RWPE1 (cell line): ENCODE measurements around the gene THSD4.

Experiments
- CTCF ChIA-PET: fragments of 350-600 bp; sonication (Branson Sonifier 250); formaldehyde crosslinking; extraction: SDS; loops from one replicate; lab custom pipeline; 2021; lab: Yijun Ruan, JAX
- POLR2A ChIA-PET: fragments of 400-600 bp; formaldehyde crosslinking; extraction: SDS; loops from one replicate; lab custom pipeline; 2020; ENCODE audit warnings: antibody characterized with exemption; ENCODE audit not compliant: low non-redundant PET; lab: Yijun Ruan, JAX
- DNase-seq: peaks from one replicate; pipeline ENCODE4 v3.0.0; 2012; ENCODE audit warnings: low spot score
- H3K27ac ChIP-seq: fragments of 450-650 bp; 2 replicates; pipeline ENCODE4 v1.5.1; 2017
- TF ChIP-seq, protein P1 (sequence below): fragments of 450-650 bp; conservative IDR thresholded peaks from 2 replicates; pipeline ENCODE4 v1.5.1; 2017; ENCODE audit warnings: low read depth, mild to moderate bottlenecking

THSD4 gene

DNA sequence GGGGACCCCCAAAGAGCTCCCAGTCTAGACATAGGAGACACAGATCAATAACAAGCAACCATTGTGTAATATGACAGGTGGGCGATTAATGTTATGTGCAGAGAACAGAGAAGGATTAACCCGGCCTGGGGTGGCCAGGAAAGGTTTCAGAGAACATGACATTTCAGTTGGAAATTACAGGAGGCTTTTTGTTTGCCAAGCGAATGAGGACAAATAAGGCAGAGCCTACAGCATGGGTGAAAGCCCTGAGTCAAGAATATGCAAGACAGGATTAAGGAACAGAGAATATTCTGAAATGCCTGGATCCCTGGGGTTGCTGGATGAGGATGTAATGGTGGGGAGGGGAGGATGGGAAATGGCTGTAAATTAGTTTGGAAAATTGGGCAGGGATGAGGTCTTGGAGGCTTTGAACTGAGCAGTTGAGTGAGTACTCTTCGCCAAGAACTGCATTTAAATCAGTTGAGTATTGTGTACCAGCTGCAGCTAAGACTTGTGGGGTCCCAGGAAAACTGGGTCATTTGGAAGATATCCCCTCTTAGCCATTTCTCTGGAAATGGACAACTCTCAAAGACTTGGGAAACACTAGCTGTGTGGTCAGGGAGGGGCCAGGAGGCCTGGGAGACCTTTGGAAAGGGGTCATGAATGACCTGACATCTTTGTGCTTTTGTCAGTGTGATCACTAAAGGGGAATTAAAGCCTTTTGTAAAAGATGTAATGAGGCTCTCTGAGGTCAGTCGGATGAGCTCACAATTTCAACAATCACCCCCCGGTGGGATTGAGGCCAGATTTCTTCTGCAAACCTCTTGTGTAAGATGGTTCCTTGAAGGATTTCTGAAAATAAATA, 496.5 kb downstream of the THSD4 start:
- no peak for DNase-seq
- TF ChIP-seq, protein P1, sequence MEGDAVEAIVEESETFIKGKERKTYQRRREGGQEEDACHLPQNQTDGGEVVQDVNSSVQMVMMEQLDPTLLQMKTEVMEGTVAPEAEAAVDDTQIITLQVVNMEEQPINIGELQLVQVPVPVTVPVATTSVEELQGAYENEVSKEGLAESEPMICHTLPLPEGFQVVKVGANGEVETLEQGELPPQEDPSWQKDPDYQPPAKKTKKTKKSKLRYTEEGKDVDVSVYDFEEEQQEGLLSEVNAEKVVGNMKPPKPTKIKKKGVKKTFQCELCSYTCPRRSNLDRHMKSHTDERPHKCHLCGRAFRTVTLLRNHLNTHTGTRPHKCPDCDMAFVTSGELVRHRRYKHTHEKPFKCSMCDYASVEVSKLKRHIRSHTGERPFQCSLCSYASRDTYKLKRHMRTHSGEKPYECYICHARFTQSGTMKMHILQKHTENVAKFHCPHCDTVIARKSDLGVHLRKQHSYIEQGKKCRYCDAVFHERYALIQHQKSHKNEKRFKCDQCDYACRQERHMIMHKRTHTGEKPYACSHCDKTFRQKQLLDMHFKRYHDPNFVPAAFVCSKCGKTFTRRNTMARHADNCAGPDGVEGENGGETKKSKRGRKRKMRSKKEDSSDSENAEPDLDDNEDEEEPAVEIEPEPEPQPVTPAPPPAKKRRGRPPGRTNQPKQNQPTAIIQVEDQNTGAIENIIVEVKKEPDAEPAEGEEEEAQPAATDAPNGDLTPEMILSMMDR, result no peak
- ChIA-PET POLR2A (no interaction called here), CTCF (interaction anchor here (0.6 kb wide), 1 partner anchor 103 kb away, joined by 3 read pairs; no protein-coding TSS in a partner anchor)
- H3K27ac ChIP-seq, result no peak overlapping the region

GRCh38 chr15:71612397-71612722, 497.1 kb downstream of the THSD4 start:
- ChIA-PET POLR2A (no interaction called here), CTCF (interaction anchor here (0.6 kb wide), 1 partner anchor 104 kb away, joined by 3 read pairs; no protein-coding TSS in a partner anchor)
- no peak overlapping the region for H3K27ac ChIP-seq
- no peak for DNase-seq
- TF ChIP-seq, protein P1, result no peak

- ChIA-PET POLR2A (no interaction called here), CTCF (no interaction called here)
- TF ChIP-seq, protein P1, result no peak
- H3K27ac ChIP-seq, result no peak overlapping the region
- DNase-seq, result no peak
Measured at GRCh38 chr15:71612869-71613268, 497.6 kb downstream of the THSD4 start.

- TF ChIP-seq, protein P1, result no peak
- ChIA-PET CTCF (interaction anchor here (0.5 to 0.7 kb wide), 2 partner anchors 16 to 157 kb away, joined by 3 read pairs; no protein-coding TSS in a partner anchor), POLR2A (no interaction called here)
- no peak for DNase-seq
- H3K27ac ChIP-seq, result no peak overlapping the region
Measured at GRCh38 chr15:71623111-71623510, 507.8 kb downstream of the THSD4 start.

DNA sequence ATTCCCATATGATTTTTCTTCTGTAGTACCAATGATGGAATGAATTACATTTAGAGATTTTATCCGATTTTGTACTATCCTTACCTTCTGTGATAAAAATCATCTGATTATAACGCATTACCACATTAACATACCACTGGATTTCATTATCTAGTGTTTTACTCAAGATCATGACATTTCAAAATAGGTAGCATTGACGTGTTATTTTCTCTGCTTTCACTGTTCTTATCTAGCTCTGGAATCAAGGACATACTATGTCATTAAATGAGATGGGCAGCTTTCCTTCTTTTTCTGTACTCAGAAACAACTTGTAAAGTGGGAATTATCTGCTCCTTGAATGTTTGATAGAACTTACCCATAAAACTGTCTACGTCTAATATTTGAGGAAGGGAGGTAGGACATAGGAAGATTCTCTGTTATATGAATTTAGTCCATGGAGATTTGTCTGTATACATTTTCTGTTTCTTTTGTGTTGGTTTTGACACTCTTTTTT, 511.4 kb downstream of the THSD4 start:
- ChIA-PET CTCF (no interaction called here), POLR2A (no interaction called here)
- H3K27ac ChIP-seq, result no peak overlapping the region
- TF ChIP-seq, protein P1, result no peak
- DNase-seq, result no peak

DNA sequence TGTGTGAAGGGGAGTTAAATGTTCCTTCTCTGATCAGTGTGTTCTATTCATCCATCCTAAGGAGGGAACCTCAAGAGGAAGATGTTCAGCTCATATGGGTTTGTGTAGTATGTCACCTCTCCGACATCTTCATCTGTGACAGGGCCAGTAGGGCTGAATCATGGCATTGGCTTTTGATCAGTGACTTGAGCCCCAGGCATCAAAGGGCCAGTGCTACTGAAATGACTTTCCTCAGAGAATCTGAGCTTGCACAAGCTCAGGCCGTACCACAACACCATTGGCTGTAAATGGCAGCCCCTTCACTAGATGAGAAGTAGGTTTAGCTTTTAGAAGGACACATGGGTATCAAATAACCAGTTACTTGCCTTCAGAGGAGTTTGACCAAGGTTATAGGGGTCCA, 511.9 kb downstream of the THSD4 start:
- ChIA-PET CTCF (interaction anchor here (0.6 kb wide), 1 partner anchor 175 kb away, joined by 3 read pairs; no protein-coding TSS in a partner anchor), POLR2A (no interaction called here)
- no peak overlapping the region for H3K27ac ChIP-seq
- DNase-seq, result no peak
- TF ChIP-seq, protein P1, result no peak
